Loucy (cell line): ENCODE data around the gene OSBPL3.

Experiments used
- EZH2phosphoT487 ChIP-seq: fragments of 200-600 bp; IDR thresholded peaks from 2 replicates; pipeline ENCODE4 v1.6.1; 2018; ENCODE audit warnings: antibody characterized with exemption, mild to moderate bottlenecking, moderate library complexity, borderline replicate concordance
- TF ChIP-seq, protein P1 (sequence below): fragments of 200-600 bp; sonication (generic); conservative IDR thresholded peaks from 2 replicates; pipeline ENCODE4 v1.5.1; 2014; ENCODE audit warnings: mild to moderate bottlenecking, antibody characterized with exemption, low read length

DNA sequence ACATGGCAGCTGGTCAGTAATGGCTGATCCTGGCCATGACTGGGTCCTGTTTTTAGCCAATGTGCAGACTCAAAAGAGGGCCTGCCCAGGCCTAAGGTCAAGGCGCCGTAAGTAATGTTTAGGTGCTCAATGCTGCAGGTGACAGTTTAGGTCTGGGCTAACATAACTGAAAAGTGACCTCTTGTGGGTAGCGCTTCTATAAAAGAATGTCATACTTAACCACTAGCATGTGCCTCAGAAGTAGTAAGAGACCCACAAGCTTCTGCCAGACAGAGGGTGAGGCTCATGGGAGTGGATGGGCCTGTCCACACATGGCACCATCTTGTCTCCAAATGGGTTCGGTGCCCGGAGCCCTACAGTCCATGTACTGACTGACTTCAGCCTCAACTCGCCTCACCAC, 132.2 kb downstream of the OSBPL3 start:
- TF ChIP-seq, protein P1, sequence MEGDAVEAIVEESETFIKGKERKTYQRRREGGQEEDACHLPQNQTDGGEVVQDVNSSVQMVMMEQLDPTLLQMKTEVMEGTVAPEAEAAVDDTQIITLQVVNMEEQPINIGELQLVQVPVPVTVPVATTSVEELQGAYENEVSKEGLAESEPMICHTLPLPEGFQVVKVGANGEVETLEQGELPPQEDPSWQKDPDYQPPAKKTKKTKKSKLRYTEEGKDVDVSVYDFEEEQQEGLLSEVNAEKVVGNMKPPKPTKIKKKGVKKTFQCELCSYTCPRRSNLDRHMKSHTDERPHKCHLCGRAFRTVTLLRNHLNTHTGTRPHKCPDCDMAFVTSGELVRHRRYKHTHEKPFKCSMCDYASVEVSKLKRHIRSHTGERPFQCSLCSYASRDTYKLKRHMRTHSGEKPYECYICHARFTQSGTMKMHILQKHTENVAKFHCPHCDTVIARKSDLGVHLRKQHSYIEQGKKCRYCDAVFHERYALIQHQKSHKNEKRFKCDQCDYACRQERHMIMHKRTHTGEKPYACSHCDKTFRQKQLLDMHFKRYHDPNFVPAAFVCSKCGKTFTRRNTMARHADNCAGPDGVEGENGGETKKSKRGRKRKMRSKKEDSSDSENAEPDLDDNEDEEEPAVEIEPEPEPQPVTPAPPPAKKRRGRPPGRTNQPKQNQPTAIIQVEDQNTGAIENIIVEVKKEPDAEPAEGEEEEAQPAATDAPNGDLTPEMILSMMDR: no peak
- no peak for TF ChIP-seq EZH2phosphoT487
